ENCODE measurements around the gene IL12A. TPM values are rescaled to one million over a fixed set of nuclear protein-coding genes. Genes with fewer than 3 reads are reported as not detected.

Gene IL12A
- total RNA-seq, 1 experiment from 2014 or later = not detected

DNA sequence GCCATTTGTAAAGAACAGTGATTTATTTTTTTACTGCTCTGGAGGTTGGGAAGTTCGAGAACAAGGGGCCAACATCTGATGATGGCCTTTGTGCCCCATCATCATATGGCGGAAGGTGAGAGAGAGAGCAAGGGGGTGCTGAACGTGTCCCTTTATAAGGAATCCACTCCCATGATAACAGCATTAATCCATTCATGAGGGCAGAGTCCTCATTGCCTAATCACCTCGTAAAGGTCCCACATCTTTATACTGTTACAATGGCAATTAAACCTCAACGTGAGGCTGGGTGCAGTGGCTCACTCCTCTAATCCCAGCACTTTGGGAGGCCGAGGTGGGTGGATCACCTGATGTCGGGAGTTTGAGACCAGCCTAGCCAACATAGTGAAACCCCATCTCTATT is 8.3 kb downstream of the IL12A start:
- Histone ChIP-seq H3K36me3 (ENCODE audit: control insufficient read depth, insufficient read depth, low read length) (no peaks in the 10 kb centered on the region), H3K27ac (ENCODE audit: low read length) (no peak overlapping the region), H3K27me3 (ENCODE audit: control insufficient read depth, insufficient read depth, low read length) (no peaks in the 10 kb centered on the region), H3K4me1 (ENCODE audit: control insufficient read depth, insufficient read depth, low read length) (no peaks in the 10 kb centered on the region), H3K4me3 (ENCODE audit: low read depth in 2 of 2, low read length in 2 of 2) (no peak overlapping the region), H3K9me3 (ENCODE audit: control insufficient read depth, insufficient read depth, low read depth, low read length) (no peaks in the 10 kb centered on the region)
- intact Hi-C loops (cut with micrococcal nuclease; ENCODE audit: unreplicated experiment) (no loop called here), in situ Hi-C loops (cut with HindIII; ENCODE audit: low pct_unique_long_range_greater_than_20kb, low sequenced_read_pairs) (no loop called here)
- TF ChIP-seq SIN3A (IDR thresholded peaks at IDR 0.05; ENCODE audit: borderline replicate concordance, insufficient read depth, low read depth, low read length) = no peak
- TF ChIP-seq, protein P1, sequence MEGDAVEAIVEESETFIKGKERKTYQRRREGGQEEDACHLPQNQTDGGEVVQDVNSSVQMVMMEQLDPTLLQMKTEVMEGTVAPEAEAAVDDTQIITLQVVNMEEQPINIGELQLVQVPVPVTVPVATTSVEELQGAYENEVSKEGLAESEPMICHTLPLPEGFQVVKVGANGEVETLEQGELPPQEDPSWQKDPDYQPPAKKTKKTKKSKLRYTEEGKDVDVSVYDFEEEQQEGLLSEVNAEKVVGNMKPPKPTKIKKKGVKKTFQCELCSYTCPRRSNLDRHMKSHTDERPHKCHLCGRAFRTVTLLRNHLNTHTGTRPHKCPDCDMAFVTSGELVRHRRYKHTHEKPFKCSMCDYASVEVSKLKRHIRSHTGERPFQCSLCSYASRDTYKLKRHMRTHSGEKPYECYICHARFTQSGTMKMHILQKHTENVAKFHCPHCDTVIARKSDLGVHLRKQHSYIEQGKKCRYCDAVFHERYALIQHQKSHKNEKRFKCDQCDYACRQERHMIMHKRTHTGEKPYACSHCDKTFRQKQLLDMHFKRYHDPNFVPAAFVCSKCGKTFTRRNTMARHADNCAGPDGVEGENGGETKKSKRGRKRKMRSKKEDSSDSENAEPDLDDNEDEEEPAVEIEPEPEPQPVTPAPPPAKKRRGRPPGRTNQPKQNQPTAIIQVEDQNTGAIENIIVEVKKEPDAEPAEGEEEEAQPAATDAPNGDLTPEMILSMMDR (IDR thresholded peaks at IDR 0.05) = no peak
- TF ChIP-seq, protein P2, sequence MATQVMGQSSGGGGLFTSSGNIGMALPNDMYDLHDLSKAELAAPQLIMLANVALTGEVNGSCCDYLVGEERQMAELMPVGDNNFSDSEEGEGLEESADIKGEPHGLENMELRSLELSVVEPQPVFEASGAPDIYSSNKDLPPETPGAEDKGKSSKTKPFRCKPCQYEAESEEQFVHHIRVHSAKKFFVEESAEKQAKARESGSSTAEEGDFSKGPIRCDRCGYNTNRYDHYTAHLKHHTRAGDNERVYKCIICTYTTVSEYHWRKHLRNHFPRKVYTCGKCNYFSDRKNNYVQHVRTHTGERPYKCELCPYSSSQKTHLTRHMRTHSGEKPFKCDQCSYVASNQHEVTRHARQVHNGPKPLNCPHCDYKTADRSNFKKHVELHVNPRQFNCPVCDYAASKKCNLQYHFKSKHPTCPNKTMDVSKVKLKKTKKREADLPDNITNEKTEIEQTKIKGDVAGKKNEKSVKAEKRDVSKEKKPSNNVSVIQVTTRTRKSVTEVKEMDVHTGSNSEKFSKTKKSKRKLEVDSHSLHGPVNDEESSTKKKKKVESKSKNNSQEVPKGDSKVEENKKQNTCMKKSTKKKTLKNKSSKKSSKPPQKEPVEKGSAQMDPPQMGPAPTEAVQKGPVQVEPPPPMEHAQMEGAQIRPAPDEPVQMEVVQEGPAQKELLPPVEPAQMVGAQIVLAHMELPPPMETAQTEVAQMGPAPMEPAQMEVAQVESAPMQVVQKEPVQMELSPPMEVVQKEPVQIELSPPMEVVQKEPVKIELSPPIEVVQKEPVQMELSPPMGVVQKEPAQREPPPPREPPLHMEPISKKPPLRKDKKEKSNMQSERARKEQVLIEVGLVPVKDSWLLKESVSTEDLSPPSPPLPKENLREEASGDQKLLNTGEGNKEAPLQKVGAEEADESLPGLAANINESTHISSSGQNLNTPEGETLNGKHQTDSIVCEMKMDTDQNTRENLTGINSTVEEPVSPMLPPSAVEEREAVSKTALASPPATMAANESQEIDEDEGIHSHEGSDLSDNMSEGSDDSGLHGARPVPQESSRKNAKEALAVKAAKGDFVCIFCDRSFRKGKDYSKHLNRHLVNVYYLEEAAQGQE (IDR thresholded peaks at IDR 0.05; ENCODE audit: insufficient read depth in 1 of 2, low read depth in 2 of 2, low read length in 1 of 2) = no peak
- TF ChIP-seq POLR2AphosphoS5 (IDR thresholded peaks at IDR 0.05; ENCODE audit: low read depth, low read length) = no peak
- TF ChIP-seq TCF7L2 (IDR thresholded peaks at IDR 0.05; ENCODE audit: low read depth, low read length) = no peak
- ChIA-PET CTCF (no interaction called here), POLR2A (no interaction called here)
- ATAC-seq (no peak), DNase-seq (ENCODE audit: low read depth, low spot score) (no peak)
- BruUV-seq (replicated peaks) = no TSS peak

DNA sequence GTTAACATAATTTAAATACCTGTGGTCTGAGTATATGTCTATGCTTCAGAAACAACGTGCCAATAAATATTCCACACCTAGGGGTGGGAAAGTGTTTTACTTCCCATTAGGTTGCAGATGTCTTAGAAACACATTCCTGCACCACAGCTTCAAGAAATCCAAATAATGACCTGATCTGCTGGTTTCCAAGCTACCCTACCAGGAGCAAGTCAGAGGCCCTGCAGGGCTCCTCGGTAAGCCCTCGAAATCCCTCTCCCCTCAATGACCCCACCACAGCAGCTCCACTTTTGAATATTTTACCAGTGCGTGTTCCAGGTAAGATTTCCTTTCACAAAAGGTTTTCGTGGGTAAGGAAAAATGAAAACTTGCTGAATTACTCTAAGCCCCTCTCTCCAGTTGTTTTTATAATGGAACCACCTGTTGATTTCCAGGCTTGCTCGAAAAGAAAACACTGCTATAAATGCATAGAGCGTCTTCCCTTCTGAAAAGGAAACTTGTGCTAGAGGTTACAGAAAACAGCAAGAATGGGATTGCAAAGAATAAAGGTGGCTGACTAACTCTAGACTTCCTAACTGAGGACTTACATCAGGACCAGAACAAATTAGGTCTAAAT is 12.6 kb downstream of the IL12A start:
- Histone ChIP-seq H3K27me3 (ENCODE audit: control insufficient read depth, insufficient read depth, low read length) (no peaks in the 10 kb centered on the region), H3K4me1 (ENCODE audit: control insufficient read depth, insufficient read depth, low read length) (no peaks in the 10 kb centered on the region), H3K4me3 (ENCODE audit: low read depth in 2 of 2, low read length in 2 of 2) (no peak overlapping the region), H3K36me3 (ENCODE audit: control insufficient read depth, insufficient read depth, low read length) (no peaks in the 10 kb centered on the region), H3K27ac (ENCODE audit: low read length) (no peak overlapping the region), H3K9me3 (ENCODE audit: control insufficient read depth, insufficient read depth, low read depth, low read length) (no peaks in the 10 kb centered on the region)
- ATAC-seq = no peak
- POLR2A ChIA-PET = no interaction called here
- BruUV-seq (replicated peaks) = no TSS peak
- CTCF ChIA-PET = interaction anchor here (0.6 kb wide), 1 partner anchor 562 kb away, joined by 5 read pairs; no protein-coding TSS in a partner anchor
- in situ Hi-C loops (cut with HindIII; ENCODE audit: low pct_unique_long_range_greater_than_20kb, low sequenced_read_pairs) = no loop called here
- intact Hi-C loops (cut with micrococcal nuclease; ENCODE audit: unreplicated experiment) = loop anchor here (10.0 kb wide), 1 partner anchor 386 kb away; no protein-coding TSS in a partner anchor
- no peak for DNase-seq (ENCODE audit: low read depth, low spot score)
- TF ChIP-seq POLR2AphosphoS5 (IDR thresholded peaks at IDR 0.05; ENCODE audit: low read depth, low read length) = no peak
- TF ChIP-seq, protein P1 (IDR thresholded peaks at IDR 0.05) = no peak
- TF ChIP-seq, protein P2 (IDR thresholded peaks at IDR 0.05; ENCODE audit: insufficient read depth in 1 of 2, low read depth in 2 of 2, low read length in 1 of 2) = no peak
- no peak for TF ChIP-seq TCF7L2 (IDR thresholded peaks at IDR 0.05; ENCODE audit: low read depth, low read length)
- no peak for TF ChIP-seq SIN3A (IDR thresholded peaks at IDR 0.05; ENCODE audit: borderline replicate concordance, insufficient read depth, low read depth, low read length)

Measured in Panc1 (cell line).